DND-41 (cell line): Measurements from ENCODE around the gene DIAPH1.

Experiments used
- EZH2 ChIP-seq: IDR thresholded peaks from 3 replicates; pipeline ENCODE4 v1.6.1; 2012; ENCODE audit warnings: borderline replicate concordance, low read depth, mild to moderate bottlenecking, moderate library complexity, low read length, inconsistent platforms; ENCODE audit not compliant: severe bottlenecking
- TF ChIP-seq, protein P1 (sequence below): IDR thresholded peaks from 2 replicates; pipeline ENCODE4 v1.5.1; 2012; ENCODE audit warnings: borderline replicate concordance, low read length, moderate library complexity, mild to moderate bottlenecking; ENCODE audit not compliant: poor library complexity, severe bottlenecking; ENCODE audit errors: extremely low read depth

GRCh38 chr5:141558150-141558549 is 60.6 kb downstream of the DIAPH1 start:
- TF ChIP-seq, protein P1, sequence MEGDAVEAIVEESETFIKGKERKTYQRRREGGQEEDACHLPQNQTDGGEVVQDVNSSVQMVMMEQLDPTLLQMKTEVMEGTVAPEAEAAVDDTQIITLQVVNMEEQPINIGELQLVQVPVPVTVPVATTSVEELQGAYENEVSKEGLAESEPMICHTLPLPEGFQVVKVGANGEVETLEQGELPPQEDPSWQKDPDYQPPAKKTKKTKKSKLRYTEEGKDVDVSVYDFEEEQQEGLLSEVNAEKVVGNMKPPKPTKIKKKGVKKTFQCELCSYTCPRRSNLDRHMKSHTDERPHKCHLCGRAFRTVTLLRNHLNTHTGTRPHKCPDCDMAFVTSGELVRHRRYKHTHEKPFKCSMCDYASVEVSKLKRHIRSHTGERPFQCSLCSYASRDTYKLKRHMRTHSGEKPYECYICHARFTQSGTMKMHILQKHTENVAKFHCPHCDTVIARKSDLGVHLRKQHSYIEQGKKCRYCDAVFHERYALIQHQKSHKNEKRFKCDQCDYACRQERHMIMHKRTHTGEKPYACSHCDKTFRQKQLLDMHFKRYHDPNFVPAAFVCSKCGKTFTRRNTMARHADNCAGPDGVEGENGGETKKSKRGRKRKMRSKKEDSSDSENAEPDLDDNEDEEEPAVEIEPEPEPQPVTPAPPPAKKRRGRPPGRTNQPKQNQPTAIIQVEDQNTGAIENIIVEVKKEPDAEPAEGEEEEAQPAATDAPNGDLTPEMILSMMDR, result no peak
- no peak for TF ChIP-seq EZH2
